Measurements from ENCODE around the gene BANF1.

Gene BANF1

GRCh38 chr11:66002648-66003225 is 434 bp downstream of the BANF1 start:
- Histone ChIP-seq H3K36me3 (ENCODE audit: insufficient read depth, low read length) (peaks cover 53% of the 10 kb centered on the region), H4K20me1 (ENCODE audit: insufficient read depth, low read length) (no peaks in the 10 kb centered on the region)

DNA sequence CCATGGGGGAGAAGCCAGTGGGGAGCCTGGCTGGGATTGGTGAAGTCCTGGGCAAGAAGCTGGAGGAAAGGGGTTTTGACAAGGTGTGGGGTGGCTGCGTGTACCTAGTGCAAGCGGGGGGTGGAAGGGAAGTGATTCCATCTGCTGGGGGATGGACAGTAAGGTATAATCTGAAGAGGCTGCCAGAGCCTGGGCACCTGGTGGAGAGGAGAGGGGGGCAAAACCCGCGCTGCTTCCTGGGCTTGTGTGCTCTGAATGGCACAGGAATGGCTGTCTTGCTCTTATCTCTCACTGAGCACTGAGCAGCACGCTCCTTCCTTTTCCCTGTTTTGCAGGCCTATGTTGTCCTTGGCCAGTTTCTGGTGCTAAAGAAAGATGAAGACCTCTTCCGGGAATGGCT is 988 bp downstream of the BANF1 start:
- Histone ChIP-seq H3K36me3 (ENCODE audit: insufficient read depth, low read length) (peaks cover 48% of the 10 kb centered on the region), H3K4me3 (ENCODE audit: low read depth, low read length, poor library complexity, severe bottlenecking) (peak overlapping the region; percentile 97), H2AFZ (ENCODE audit: low read length) (no peak overlapping the region), H3K9me2 (ENCODE audit: low read depth, low read length) (no peaks in the 10 kb centered on the region), H3K79me2 (ENCODE audit: insufficient read depth, low read length) (peaks cover 17% of the 10 kb centered on the region), H3K27ac (ENCODE audit: low read depth, low read length, poor library complexity, severe bottlenecking) (peak overlapping the region; percentile 95), H4K20me1 (ENCODE audit: insufficient read depth, low read length) (no peaks in the 10 kb centered on the region), H3K9me3 (ENCODE audit: low read length) (no peaks in the 10 kb centered on the region), H3K4me1 (ENCODE audit: insufficient read depth, low read length, severe bottlenecking) (peaks cover 19% of the 10 kb centered on the region), H3K9ac (ENCODE audit: low read length) (peak overlapping the region; percentile 97), H3K27me3 (ENCODE audit: insufficient read depth, low read length) (no peaks in the 10 kb centered on the region), H3F3A (ENCODE audit: insufficient read depth, low read length) (no peaks in the 10 kb centered on the region), H3K4me2 (ENCODE audit: low read length) (peak overlapping the region; percentile 96)
- TF ChIP-seq EZH2 (IDR thresholded peaks at IDR 0.05; ENCODE audit: borderline replicate concordance, low read length) (no peak), CTCF (IDR thresholded peaks at IDR 0.05; ENCODE audit: low read length) (no peak)

More at GRCh38 chr11:66002648-66003225, 434 bp downstream of the BANF1 start:
- H3K79me2 ChIP-seq (ENCODE audit: insufficient read depth, low read length): peaks cover 17% of the 10 kb centered on the region
- no peaks in the 10 kb centered on the region for H3K9me2 ChIP-seq (ENCODE audit: low read depth, low read length)
- H3K27ac ChIP-seq (ENCODE audit: low read depth, low read length, poor library complexity, severe bottlenecking): peak overlapping the region; percentile 95
- H3K4me3 ChIP-seq (ENCODE audit: low read depth, low read length, poor library complexity, severe bottlenecking): peak overlapping the region; percentile 97
- H3K4me2 ChIP-seq (ENCODE audit: low read length): peak overlapping the region; percentile 96
- peak overlapping the region; percentile 97 for H3K9ac ChIP-seq (ENCODE audit: low read length)
- H3F3A ChIP-seq (ENCODE audit: insufficient read depth, low read length): no peaks in the 10 kb centered on the region
- peaks cover 19% of the 10 kb centered on the region for H3K4me1 ChIP-seq (ENCODE audit: insufficient read depth, low read length, severe bottlenecking)
- no peaks in the 10 kb centered on the region for H3K9me3 ChIP-seq (ENCODE audit: low read length)
- peak; percentile 28 for TF ChIP-seq CTCF (IDR thresholded peaks at IDR 0.05; ENCODE audit: low read length)
- TF ChIP-seq EZH2 (IDR thresholded peaks at IDR 0.05; ENCODE audit: borderline replicate concordance, low read length): no peak
- H2AFZ ChIP-seq (ENCODE audit: low read length): no peak overlapping the region
- no peaks in the 10 kb centered on the region for H3K27me3 ChIP-seq (ENCODE audit: insufficient read depth, low read length)

- peaks cover 19% of the 10 kb centered on the region for H3K4me1 ChIP-seq (ENCODE audit: insufficient read depth, low read length, severe bottlenecking)
- H3K9me3 ChIP-seq (ENCODE audit: low read length): no peaks in the 10 kb centered on the region
- no peak overlapping the region for H3K4me3 ChIP-seq (ENCODE audit: low read depth, low read length, poor library complexity, severe bottlenecking)
- H3K36me3 ChIP-seq (ENCODE audit: insufficient read depth, low read length): peaks cover 39% of the 10 kb centered on the region
- H3K9ac ChIP-seq (ENCODE audit: low read length): no peak overlapping the region
- no peaks in the 10 kb centered on the region for H3K27me3 ChIP-seq (ENCODE audit: insufficient read depth, low read length)
- no peak overlapping the region for H2AFZ ChIP-seq (ENCODE audit: low read length)
- no peaks in the 10 kb centered on the region for H3K9me2 ChIP-seq (ENCODE audit: low read depth, low read length)
- no peak overlapping the region for H3K27ac ChIP-seq (ENCODE audit: low read depth, low read length, poor library complexity, severe bottlenecking)
- no peaks in the 10 kb centered on the region for H3F3A ChIP-seq (ENCODE audit: insufficient read depth, low read length)
- no peaks in the 10 kb centered on the region for H4K20me1 ChIP-seq (ENCODE audit: insufficient read depth, low read length)
- no peak for TF ChIP-seq CTCF (IDR thresholded peaks at IDR 0.05; ENCODE audit: low read length)
- no peak overlapping the region for H3K4me2 ChIP-seq (ENCODE audit: low read length)
- H3K79me2 ChIP-seq (ENCODE audit: insufficient read depth, low read length): peaks cover 17% of the 10 kb centered on the region
Measured at GRCh38 chr11:66004186-66004585, 1.9 kb downstream of the BANF1 start.

Measured in OCI-LY1 (cell line).